Spleen (tissue), 7 donors: Measurements from ENCODE around the gene MAL.

Experiments used
- CTCF ChIP-seq, 11 experiments: fragments of 200-600 bp in 7 of 11; fragments of 450-650 bp in 4 of 11; sonication (generic) in 4 of 11; IDR thresholded peaks in 8 of 11; conservative IDR thresholded peaks in 3 of 11; 1 replicate in 7 of 11; 2 replicates in 4 of 11; pipeline versions ENCODE4 v1.4.0 to v1.8.0; 2016 to 2021; ENCODE audit warnings: antibody characterized with exemption in 11 of 11, inconsistent platforms in 4 of 11, mild to moderate bottlenecking in 1 of 11
- POLR2A ChIP-seq, 3 donors: fragments of 450-650 bp; IDR thresholded peaks; one replicate each; pipeline ENCODE4 v1.5.1; 2017; ENCODE audit warnings: antibody characterized with exemption in 3 of 3, mild to moderate bottlenecking in 1 of 3
- donor health status: DM: no; HTN: no; CAD: no; lungs with moderate emphysema.
- donor health status: DM: no; HTN: no; CAD: no.
- donor health status: DM: no; HTN: no; CAD: no.

DNA sequence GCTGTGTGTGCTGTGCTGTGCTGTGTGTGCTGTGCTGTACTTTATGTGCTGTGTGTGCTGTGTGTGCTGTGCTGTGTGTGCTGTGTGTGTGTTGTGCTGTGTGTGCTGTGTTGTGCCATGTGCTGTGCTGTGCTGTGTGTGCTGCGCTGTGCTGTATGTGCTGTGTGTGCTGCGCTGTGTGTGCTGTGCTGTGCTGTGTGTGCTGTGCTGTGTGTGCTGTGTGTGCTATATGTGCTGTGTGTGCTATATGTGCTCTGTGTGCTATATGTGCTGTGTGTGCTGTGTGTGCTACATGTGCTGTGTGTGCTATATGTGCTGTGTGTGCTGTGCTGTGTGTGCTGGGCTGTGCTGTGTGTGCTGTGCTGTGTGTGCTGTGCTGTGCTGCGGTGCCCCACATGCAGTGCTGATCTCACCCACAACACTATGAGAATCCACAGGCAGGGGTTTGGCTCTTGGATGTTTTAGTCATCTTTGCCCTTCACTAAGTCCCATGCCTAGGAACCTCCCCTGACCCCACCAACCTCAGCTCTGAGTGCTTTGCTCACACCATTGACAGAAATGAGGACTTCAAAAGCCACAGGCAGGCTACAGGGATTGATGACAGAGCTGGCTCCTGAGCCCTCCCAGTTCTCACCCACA, 30.5 kb upstream of the MAL start:
- no peak for TF ChIP-seq CTCF (IDR thresholded peaks at IDR 0.05 in 8 of 11, conservative IDR thresholded peaks at IDR 0.05 in 3 of 11)
- no peak for TF ChIP-seq POLR2A (IDR thresholded peaks at IDR 0.05)
